Central memory CD8-positive, alpha-beta T cell (primary cell): ENCODE results near the gene SRD5A2.
A peak's percentile ranks its signal among the peaks of the same experiment; 100 is the strongest.
"Not testable (repeated sequence)": the region's sequence is repeated elsewhere in the genome, so short reads cannot be mapped to it uniquely, and the experiment has no call there.

Experiments used
- ATAC-seq: fragments of 150-1000 bp; cut with Tn5 transposase; replicated peaks from 2 replicates; pipeline ENCODE4 v1.10.0; 2022; ENCODE audit warnings: mild to moderate bottlenecking, moderate FRiP score, moderate number of reproducible peaks; ENCODE audit not compliant: poor library complexity, severe bottlenecking; ENCODE audit errors: extremely low read depth
- DNase-seq, 2 donors: peaks; one replicate each; pipeline ENCODE4 v3.0.0; 2021; ENCODE audit warnings: low spot score in 2 of 2
- H3K27ac Mint-ChIP-seq: one replicate; pipeline ENCODE4 v1.8.0; 2022; ENCODE audit warnings: low read depth, mild to moderate bottlenecking, moderate library complexity, mixed read lengths
- H3K27me3 Mint-ChIP-seq: one replicate; pipeline ENCODE4 v1.8.0; 2022; ENCODE audit warnings: mixed read lengths
- H3K36me3 Mint-ChIP-seq: one replicate; pipeline ENCODE4 v1.8.0; 2022; ENCODE audit warnings: mild to moderate bottlenecking, moderate library complexity, mixed read lengths; ENCODE audit not compliant: insufficient read depth
- H3K4me1 Mint-ChIP-seq: one replicate; pipeline ENCODE4 v1.8.0; 2022; ENCODE audit warnings: mixed read lengths
- H3K4me3 Mint-ChIP-seq: one replicate; pipeline ENCODE4 v1.8.0; 2022; ENCODE audit warnings: mild to moderate bottlenecking, moderate library complexity, mixed read lengths
- H3K9me3 Mint-ChIP-seq: one replicate; pipeline ENCODE4 v1.8.0; 2022; ENCODE audit warnings: mixed read lengths

The SRD5A2 gene

GRCh38 chr2:31526946-31527732, 53.6 kb downstream of the SRD5A2 start:
- H3K4me1 Mint-ChIP-seq: no peaks in the 10 kb centered on the region
- no peak overlapping the region for H3K27ac Mint-ChIP-seq
- ATAC-seq (no peak), DNase-seq (no peak)
- H3K36me3 Mint-ChIP-seq: no peaks in the 10 kb centered on the region
- peaks cover 75% of the 10 kb centered on the region for H3K27me3 Mint-ChIP-seq
- H3K4me3 Mint-ChIP-seq: no peak overlapping the region
- no peaks in the 10 kb centered on the region for H3K9me3 Mint-ChIP-seq

- H3K9me3 Mint-ChIP-seq: no peaks in the 10 kb centered on the region
- ATAC-seq (no peak), DNase-seq (no peak)
- H3K36me3 Mint-ChIP-seq: no peaks in the 10 kb centered on the region
- no peak overlapping the region for H3K27ac Mint-ChIP-seq
- H3K4me1 Mint-ChIP-seq: no peaks in the 10 kb centered on the region
- no peak overlapping the region for H3K4me3 Mint-ChIP-seq
- H3K27me3 Mint-ChIP-seq: peaks cover 72% of the 10 kb centered on the region
Measured at GRCh38 chr2:31525876-31526275, 54.9 kb downstream of the SRD5A2 start.

GRCh38 chr2:31524592-31524991, 56.1 kb downstream of the SRD5A2 start:
- Mint-ChIP-seq H3K4me3 (no peak overlapping the region), H3K27me3 (peaks cover 59% of the 10 kb centered on the region), H3K4me1 (no peaks in the 10 kb centered on the region), H3K27ac (no peak overlapping the region), H3K9me3 (no peaks in the 10 kb centered on the region), H3K36me3 (no peaks in the 10 kb centered on the region)
- no peak for DNase-seq
- no peak for ATAC-seq

- peaks cover 53% of the 10 kb centered on the region for H3K27me3 Mint-ChIP-seq
- no peak for ATAC-seq
- peak in 1 of 2 donors; percentile 16 for DNase-seq
- H3K9me3 Mint-ChIP-seq: no peaks in the 10 kb centered on the region
- no peaks in the 10 kb centered on the region for H3K4me1 Mint-ChIP-seq
- H3K27ac Mint-ChIP-seq: no peak overlapping the region
- no peak overlapping the region for H3K4me3 Mint-ChIP-seq
- H3K36me3 Mint-ChIP-seq: no peaks in the 10 kb centered on the region
Measured at GRCh38 chr2:31523871-31524492, 56.8 kb downstream of the SRD5A2 start.

- DNase-seq: no peak
- no peak for ATAC-seq
- peaks cover 1% of the 10 kb centered on the region for H3K36me3 Mint-ChIP-seq
- H3K9me3 Mint-ChIP-seq: no peaks in the 10 kb centered on the region
- H3K4me1 Mint-ChIP-seq: no peaks in the 10 kb centered on the region
- peaks cover 61% of the 10 kb centered on the region for H3K27me3 Mint-ChIP-seq
- H3K27ac Mint-ChIP-seq: no peak overlapping the region
- no peak overlapping the region for H3K4me3 Mint-ChIP-seq
Measured at GRCh38 chr2:31522786-31523185, 58.0 kb downstream of the SRD5A2 start.

GRCh38 chr2:31517442-31518203, 63.1 kb downstream of the SRD5A2 start:
- Mint-ChIP-seq H3K9me3 (no peaks in the 10 kb centered on the region), H3K4me1 (no peaks in the 10 kb centered on the region), H3K27ac (no peak overlapping the region), H3K4me3 (no peak overlapping the region), H3K27me3 (peaks cover 33% of the 10 kb centered on the region), H3K36me3 (peaks cover 1% of the 10 kb centered on the region)
- ATAC-seq: no peak
- no peak for DNase-seq

- ATAC-seq: no peak
Measured at GRCh38 chr2:31515586-31515985, 65.2 kb downstream of the SRD5A2 start.

GRCh38 chr2:31513553-31513952, 67.2 kb downstream of the SRD5A2 start:
- H3K36me3 Mint-ChIP-seq: peaks cover 1% of the 10 kb centered on the region
- no peaks in the 10 kb centered on the region for H3K4me1 Mint-ChIP-seq

More at GRCh38 chr2:31515586-31515985, 65.2 kb downstream of the SRD5A2 start:
- no peak overlapping the region for H3K4me3 Mint-ChIP-seq
- H3K36me3 Mint-ChIP-seq: peaks cover 1% of the 10 kb centered on the region
- peaks cover 24% of the 10 kb centered on the region for H3K27me3 Mint-ChIP-seq
- DNase-seq: no peak
- no peaks in the 10 kb centered on the region for H3K9me3 Mint-ChIP-seq
- H3K27ac Mint-ChIP-seq: no peak overlapping the region
- no peaks in the 10 kb centered on the region for H3K4me1 Mint-ChIP-seq

GRCh38 chr2:31511376-31511775, 69.4 kb downstream of the SRD5A2 start:
- no peaks in the 10 kb centered on the region for H3K9me3 Mint-ChIP-seq
- H3K4me3 Mint-ChIP-seq: no peak overlapping the region
- H3K4me1 Mint-ChIP-seq: no peaks in the 10 kb centered on the region
- H3K36me3 Mint-ChIP-seq: no peaks in the 10 kb centered on the region
- DNase-seq: no peak
- no peak overlapping the region for H3K27ac Mint-ChIP-seq
- H3K27me3 Mint-ChIP-seq: peaks cover 7% of the 10 kb centered on the region
- no peak for ATAC-seq

More at GRCh38 chr2:31513553-31513952, 67.2 kb downstream of the SRD5A2 start:
- Mint-ChIP-seq H3K4me3 (no peak overlapping the region), H3K9me3 (no peaks in the 10 kb centered on the region), H3K27me3 (peaks cover 21% of the 10 kb centered on the region), H3K27ac (no peak overlapping the region)
- DNase-seq (no peak), ATAC-seq (no peak)

GRCh38 chr2:31505111-31505510, 75.6 kb downstream of the SRD5A2 start:
- no peak overlapping the region for H3K4me3 Mint-ChIP-seq
- peaks cover 34% of the 10 kb centered on the region for H3K27me3 Mint-ChIP-seq
- no peaks in the 10 kb centered on the region for H3K4me1 Mint-ChIP-seq
- ATAC-seq (no peak), DNase-seq (no peak)
- H3K27ac Mint-ChIP-seq: no peak overlapping the region
- H3K9me3 Mint-ChIP-seq: no peaks in the 10 kb centered on the region
- H3K36me3 Mint-ChIP-seq: no peaks in the 10 kb centered on the region

GRCh38 chr2:31504311-31504710, 76.4 kb downstream of the SRD5A2 start:
- Mint-ChIP-seq H3K27ac (no peak overlapping the region), H3K4me1 (no peaks in the 10 kb centered on the region), H3K27me3 (peaks cover 34% of the 10 kb centered on the region), H3K36me3 (no peaks in the 10 kb centered on the region), H3K9me3 (no peaks in the 10 kb centered on the region), H3K4me3 (no peak overlapping the region)
- ATAC-seq (no peak), DNase-seq (no peak)

- peaks cover 34% of the 10 kb centered on the region for H3K27me3 Mint-ChIP-seq
- H3K27ac Mint-ChIP-seq, H3K4me1 Mint-ChIP-seq, ATAC-seq, H3K36me3 Mint-ChIP-seq, H3K9me3 Mint-ChIP-seq, H3K4me3 Mint-ChIP-seq, DNase-seq: not testable (repeated sequence)
Measured at GRCh38 chr2:31496451-31496874, 84.3 kb downstream of the SRD5A2 start.
